ENCODE results near the gene ARPC3.
"Not testable (repeated sequence)": the region's sequence is repeated elsewhere in the genome, so short reads cannot be mapped to it uniquely, and the experiment has no call there.

ARPC3 gene

DNA sequence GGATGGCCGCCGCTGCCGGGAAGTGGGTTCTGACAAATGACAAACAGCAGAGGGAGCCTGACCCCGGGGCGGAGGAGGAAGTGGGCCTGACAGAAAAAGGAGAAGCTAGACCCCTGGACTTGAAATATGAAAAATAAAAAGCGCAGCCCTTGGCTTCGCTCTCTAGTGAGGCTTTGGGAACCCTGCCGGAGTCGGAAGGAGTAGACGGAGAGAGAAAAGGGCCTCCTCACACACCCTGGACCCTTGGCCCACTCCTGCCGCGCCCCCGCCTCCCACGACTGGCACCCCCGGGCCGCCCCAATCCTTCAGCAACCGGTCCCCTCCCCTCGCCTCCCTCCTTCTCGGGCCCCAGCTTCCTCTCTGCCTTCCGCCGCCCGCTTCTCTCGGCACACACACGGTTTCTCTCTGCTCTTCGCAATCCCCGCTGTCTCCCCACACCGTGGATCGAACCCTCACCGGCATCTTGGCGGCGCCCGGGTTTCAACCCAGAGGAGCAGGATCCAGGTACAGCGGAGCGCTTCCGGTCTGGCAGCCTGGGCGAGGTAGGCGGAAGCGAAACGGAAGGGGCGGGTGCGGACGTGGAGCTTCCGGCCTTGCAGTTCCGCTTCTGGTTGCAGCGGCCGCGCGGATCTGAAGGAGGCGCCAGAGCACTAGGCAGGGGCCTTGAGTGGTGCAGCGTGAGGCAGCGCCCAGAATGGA is at the start of gene ARPC3:
TSS of gene ARPC3 (minus strand) at position 539 of the 699 bp plus-strand sequence. CDS start at position 462, 77 bp downstream.
- peak; percentile 84 for DNase-seq

DNA sequence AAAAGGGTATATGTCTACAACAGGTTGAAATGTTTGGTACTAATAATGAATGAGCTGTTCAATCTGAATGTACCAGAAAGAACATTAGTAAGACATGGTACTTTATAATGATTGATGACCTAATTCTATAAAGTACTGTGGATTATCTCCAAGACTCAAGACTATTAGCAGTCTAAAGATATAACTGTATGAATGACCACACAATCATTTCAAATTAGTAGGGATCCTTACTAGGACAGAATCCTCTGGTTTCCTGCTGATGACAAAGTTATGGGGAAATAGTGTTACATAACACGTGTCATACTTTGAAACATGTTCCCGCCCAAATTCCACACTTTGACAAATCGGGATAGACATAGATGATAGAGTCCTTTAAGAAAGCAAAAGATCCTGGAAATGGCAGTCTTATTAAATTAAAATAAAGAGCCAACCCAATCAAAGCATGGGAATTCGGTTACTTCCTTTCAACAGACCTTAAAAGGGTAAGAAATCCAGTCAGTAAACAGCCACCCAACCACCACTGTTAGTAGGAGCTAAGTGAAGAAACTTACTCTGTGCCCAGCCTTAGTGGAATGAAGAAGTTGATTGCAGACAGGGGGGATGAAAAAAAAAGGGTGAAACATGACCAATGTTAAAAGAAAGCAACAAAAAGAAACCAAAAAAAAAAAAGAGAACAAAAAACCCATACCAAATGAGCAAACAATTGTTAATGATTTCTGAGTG is 49.0 kb upstream of the ARPC3 start:
- no peak for DNase-seq

DNA sequence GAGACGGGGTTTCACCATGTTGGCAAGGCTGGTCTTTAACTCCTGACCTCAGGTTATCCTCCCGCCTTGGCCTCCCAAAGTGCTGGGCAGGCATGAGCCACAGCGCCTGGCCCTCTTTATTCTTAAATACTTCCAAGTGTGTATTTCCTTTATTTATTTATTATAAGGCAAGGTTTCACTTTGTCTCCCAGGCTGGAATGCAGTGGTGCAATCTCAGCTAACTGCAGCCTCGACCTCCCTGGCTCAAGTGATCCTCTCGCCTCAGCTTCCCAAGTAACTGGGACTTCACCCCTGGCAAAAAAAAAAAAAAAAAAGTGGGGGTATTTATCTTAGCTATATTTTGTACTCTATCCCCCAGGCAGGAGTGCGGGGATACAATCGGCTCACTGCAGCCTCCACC is 25.3 kb upstream of the ARPC3 start:
- no peak for DNase-seq

DNA sequence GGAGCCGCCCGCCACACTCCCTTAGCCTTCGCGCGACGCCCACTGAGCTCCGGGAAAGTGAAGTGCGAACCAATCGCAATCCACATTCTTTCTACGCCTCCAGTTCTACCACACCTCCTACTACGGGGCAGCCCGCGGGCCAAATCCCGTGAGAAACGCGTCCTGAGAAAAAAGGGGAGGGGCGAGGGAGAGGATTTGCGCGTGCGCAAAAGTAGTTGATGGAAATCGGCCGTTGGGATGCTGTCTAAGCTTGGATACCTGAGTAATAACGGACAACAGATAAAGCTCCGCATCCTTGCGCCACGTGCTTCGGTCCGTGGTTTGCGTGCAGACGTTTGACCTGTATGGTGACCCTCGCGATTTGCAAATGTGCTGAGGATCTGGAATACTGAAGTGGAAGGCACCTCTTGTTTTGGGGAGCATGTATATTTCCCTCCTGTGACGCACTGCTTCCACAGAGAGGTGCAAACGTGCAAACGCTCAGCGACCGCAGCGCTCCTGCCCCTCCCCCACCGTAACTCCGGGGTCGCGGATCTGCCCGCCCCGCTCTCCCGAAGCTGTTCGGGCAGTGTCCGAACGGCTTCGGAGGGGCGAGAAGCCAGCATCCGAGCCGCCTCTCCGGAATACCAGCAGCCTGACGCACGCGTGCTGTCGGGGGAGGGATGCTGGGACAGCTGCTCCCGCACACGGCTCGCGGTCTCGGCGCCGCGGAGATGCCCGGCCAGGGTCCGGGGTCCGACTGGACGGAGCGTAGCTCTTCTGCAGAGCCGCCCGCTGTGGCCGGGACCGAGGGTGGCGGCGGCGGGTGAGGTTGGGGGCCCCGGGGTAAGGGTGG is 18.3 kb upstream of the ARPC3 start, which contains the start of the genes FAM216A and GPN3:
TSS of gene FAM216A (plus strand) at position 632 of the 835 bp plus-strand sequence. CDS start at position 663, 31 bp downstream.
TSS of gene GPN3 (minus strand) at position 44 of the 835 bp plus-strand sequence. CDS start 54 bp downstream, outside the sequence.
- peak; percentile 99 for DNase-seq

DNA sequence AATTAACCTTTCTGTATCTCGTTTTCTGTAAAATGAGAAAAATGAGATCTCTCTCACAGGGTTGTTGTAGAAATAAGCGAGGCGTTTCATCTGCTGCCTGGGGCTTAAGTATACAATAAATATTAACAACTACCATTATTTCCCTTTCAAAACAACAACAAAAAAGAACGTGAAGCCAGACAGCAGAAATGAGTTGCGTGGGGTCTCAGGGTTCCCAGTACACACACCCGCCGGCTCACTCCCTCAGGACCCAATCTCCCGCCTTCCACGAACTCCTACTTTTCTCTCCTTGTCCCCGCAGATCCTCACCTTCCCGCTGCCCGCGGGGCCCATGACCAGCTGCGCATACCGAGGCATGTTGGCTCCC is 17.7 kb upstream of the ARPC3 start:
- DNase-seq = no peak

DNA sequence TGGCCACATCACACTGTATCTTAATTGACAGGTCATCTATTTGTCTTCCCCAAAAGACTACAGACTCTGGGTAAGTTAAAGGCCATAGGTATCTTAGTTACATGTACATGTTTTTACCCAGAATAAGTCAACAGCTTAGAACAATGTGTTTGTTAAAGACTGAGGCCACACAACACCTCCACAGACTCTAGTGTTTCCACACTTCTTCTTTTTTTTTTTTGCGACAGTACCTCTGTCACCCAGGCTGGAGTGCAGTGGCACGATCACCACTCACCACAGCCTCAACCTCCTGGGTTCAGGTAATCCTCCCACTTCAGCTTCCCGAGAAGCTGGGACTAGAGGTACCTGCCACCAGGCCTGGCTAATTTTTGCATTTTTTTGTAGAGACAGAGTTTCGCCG is 16.7 kb upstream of the ARPC3 start:
- no peak for DNase-seq

DNA sequence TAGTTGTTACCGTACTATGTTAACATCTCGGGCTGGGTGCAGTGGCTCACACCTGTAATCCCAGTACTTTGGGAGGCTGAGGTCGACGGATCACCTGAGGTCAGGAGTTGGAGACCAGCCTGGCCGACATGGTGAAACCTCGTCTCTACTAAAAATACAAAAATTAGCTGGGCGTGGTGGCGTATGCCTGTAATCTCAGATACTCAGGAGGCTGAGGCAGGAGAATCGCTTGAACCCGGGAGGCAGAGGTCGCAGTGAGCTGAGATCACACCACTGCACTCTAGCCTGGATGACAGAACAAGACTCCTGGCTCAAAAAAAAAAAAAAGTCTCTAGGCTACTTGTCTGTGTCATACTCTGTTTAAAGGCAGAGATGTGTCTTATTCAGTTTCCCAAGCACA is 15.6 kb upstream of the ARPC3 start:
- DNase-seq = not testable (repeated sequence)

DNA sequence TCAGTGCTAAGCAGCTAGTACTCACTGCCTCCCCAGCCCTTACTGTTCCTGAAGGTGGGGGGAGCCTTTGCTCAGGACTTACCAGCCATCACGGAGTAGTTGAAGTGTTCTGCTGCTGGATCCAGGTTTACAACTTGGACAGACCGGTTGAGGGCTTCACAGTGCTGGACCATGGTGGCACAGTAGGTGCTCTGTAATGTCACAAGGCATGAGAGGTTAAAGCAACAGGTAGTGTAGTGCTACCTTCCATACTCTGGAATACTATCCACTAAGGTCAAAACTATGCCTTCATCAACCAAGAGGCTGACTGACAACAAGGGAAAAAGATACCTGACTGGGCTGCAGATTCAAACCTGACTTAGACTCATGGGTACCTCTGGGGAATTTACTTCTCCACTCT is 14.9 kb upstream of the ARPC3 start:
- no peak for DNase-seq

DNA sequence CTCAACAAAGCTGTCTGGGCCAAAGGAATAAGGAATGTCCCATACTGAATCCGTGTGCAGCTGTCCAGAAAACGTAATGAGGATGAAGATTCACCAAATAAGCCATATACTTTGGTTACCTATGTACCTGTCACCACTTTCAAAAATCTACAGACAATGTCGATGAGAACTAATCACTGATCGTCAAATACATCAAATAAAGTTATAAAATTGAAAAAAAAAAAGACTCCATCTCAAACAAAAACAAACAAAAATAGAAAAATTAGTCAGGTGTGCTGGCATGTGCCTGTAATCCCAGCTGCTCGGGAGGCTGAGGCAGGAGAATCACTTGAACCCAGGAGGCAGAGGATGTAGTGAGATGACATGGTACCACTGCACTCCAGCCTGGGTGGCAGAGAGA is 11.1 kb upstream of the ARPC3 start:
- DNase-seq = not testable (repeated sequence)

DNA sequence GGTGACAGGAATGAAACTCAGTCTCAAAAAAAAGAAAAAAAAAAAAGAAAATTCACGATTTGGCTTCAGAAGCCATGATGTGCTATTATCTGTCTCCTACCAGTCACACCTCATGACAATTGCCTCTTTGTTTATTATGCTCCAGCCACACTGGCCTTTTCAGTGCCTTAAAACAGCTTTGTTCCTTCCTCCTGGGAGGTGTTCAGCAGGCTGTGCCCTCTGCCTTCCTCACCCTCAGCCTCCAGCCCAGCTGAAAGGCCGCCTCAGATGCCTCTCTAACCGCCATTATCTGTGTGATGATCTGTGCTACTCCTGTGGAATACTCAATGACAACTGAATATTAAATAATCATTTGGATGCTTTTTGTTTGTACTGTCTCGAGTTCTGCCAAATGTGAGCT is 8.6 kb upstream of the ARPC3 start:
- no peak for DNase-seq

DNA sequence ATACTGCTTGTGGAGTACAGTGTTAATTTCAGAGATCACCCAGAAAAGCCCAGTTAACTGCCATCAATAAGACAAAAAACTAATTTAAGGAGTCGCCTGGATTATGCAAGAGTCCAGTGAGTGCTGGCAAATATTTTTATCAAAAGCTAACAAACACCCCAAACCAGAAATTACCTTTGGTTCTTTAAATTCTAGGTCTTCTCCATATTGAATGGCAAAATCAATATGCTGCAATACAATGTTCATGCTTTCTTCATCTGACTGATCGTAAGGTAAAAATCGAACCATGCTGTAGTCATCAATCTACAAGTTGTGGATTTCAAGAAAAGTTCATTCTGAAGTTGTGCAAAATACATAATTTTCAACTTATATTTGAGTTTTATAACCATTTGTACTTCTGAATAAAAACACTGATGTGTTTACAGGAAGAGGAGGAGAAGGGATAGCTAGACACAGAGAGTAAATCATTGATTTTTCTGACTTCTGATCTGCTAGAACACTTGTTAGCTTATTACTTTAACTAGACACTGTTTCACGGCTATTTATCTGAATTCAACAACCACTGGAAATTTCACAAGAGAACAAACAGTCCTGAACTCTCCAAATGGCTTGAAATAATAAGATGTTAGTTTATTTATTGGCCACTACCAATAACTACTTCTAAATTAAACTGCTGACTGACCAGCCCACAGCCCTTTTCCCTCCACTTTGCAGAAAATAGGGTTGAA is 3.6 kb upstream of the ARPC3 start:
- DNase-seq = no peak

DNA sequence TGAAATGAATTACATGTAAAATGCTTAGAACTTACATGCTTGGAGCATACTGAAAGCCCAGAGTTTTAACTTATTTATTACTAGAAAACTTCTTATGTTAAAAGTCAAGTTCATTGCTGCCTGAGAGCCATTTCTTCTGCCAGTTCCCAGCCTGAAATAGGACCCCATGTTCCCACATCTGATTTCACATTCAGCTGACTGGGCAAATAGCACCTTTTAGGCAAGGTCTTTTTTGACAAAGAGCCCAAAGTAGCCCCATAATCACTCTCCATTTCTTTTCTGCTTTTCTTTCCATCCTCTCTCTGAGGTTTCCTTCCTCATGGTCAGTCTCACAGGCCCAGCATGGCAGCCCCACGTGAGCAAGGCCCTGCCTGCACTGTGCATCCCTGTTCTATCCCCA is 1.1 kb upstream of the ARPC3 start:
- DNase-seq = no peak

DNA sequence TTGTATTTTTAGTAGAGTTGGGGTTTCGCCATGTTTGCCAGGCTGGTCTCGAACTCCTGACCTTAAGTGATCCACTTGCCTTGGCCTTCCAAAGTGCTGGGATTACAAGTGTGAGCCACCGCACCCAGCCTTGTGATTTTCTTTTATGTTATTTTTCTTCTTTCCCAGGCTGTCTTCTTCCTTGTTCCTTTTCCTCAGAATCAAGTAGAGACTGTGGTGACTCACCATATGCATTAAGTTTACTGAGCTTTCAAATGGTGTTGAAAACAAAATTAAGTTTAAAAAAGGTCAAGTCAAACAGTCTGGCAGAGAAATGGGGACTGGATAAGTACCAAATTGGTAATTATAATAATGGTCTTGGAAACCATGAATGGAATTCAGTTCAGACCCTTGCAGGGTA is 5.7 kb downstream of the ARPC3 start:
- DNase-seq = no peak

DNA sequence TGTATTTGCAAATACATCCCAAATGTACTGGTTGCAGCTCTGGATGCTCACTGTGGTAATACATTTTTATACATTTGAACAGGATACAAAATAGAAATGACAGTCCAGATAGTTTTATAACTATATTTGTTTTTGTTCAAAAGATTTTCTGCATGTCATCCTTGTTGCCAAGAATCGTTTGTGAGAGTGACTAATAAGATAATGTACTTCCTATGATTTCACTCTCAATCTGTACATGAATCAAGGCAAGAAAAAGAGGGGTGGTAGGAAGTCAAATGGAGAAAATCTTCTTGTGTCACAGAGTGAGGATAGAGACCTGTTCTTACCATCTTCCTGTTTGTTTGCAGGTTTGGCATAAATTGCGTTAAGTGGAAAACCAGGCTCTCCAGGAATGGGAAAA is 13.9 kb downstream of the ARPC3 start:
- no peak for DNase-seq

DNA sequence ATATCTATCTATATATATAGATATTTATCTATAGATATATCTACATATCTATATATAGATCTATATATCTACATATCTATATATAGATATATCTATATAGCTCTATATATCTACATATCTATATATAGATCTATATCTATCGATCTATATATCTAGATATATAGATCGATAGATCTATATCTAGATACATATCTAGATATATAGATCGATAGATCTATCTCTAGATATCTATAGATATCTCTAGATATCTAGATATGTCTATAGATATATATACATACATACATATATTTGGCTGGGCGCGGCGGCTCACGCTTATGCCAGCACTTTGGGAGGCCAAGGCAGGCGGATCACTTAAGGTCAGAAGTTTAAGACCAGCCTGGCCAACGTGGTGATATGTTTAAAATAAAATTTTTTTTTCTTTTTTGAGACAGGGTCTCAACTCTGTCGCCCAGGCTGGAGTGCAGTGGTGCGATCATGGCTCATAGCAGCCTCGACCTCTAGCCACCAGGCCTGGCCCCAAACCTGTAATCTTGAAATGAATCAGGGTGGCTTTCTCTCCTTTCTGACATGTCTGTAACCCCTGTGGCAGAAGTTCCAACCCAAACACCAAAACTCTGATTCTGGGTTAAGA is 18.1 kb downstream of the ARPC3 start:
- DNase-seq = no peak

DNA sequence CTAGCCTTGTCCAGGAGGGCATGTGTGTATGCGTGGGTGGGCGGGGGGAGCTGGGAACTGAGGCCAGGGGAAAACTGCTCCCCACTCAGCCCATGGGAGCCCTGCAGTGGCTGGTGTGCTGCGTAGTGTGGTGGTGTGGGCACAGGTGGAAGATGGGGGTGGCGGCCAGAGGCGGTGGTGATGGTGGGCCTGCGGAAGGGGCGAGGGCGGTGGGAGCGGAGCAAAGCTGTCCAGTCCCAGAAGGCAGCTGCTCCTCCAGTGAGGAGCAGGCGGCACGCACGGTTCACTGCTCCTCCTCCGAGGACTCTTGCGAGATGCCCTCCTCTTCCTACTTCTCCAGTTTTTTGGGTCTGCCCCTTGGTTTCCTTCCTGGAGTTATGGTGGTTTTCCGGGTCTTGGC is 20.5 kb downstream of the ARPC3 start:
- not testable (repeated sequence) for DNase-seq

DNA sequence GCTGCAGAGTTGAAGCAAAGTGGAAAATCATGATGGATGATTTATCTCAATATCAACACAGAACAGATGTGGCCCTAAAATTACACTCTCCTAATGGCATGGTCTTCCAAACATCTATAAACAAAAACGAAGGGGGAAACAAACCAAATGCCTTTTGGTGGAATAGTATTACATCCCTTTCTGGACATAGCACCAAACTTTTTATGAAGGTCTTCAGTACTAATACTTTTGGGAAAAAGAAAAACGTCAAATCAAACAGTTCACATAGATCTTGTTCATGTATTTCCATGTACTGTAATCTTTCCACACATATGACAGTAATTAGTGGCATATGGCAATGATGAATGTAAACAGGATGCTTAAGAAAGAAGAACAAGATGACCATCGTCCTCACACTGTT is 23.7 kb downstream of the ARPC3 start:
- no peak for DNase-seq

DNA sequence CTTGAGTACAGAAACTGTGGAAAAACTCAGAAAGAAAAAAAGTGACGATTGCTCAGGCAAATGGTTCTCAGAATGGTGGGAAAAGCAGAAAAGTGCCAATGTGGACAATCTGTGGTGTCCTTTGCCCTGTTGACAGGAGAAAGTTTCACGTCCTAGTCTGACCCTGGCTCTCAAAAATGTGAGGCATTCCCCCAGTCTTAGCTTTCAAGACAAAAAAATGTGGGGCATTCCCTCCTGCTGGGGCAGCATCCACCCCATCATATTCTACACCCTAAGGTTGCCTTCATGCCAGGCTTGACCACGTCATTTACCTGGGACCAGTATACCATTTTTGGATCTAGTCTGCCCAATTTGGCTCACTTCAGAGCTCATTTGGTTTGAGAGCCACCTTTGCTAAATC is 25.9 kb downstream of the ARPC3 start:
- no peak for DNase-seq

DNA sequence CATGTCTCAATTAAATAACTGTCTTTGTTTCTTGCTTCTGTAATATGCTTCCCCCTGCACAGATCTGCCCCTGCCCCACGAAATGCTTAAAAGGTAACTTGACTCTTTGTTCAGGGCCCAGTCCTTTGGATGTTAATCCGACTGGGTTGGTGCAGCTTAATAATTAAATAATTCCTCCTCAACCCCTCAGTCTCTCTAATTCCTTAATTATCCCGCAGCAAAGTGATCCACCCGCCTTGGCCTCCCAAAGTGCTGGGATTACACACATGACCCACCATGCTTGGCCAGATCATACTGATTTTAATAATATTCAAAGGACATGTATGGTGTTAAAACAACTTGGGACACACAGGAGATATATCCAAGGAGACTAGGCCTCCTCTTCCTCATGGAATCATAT is 28.4 kb downstream of the ARPC3 start:
- no peak for DNase-seq

DNA sequence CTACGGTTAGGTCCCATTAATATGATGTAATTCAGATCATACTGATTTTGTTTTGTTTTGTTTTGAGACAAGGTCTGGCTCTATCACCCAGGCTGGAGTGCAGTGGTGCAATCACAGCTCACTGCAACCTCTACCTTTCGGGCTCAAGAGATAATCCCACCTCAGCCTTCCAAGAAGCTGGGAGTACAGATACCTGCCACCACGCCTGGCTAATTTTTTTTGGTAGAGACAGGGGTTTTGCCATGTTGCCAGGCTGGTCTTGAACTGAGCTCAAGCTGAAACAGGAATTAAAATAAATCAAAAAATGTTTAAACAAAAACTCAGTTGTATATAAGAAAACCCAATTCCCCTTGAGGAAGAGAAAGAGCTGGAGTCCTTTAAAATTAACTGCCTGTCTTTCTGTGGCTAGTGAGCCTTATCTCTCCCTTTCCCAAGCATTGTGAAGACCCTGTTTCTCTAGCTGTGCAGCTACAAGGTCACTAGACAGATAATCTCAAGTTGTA is 28.9 kb downstream of the ARPC3 start:
- DNase-seq = no peak

DNA sequence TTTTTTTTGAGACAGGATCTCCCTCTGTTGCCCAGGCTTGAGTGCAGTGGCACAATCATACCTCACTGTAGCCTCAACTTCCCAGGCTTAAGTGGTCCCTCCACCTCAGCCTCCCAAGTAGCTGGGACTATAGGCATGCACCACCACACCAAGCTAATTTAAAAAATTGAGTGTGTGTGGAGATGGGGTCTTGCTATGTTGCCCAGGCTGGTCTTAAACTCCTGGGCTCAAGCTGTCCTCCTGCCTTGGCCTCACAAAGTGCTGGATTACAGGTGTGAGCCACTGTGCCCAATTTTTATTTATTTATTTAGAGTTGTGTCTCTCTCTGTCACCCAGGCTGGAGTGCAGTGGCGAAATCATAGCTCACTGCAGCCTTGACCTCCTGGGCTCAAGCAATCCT is 29.5 kb downstream of the ARPC3 start:
- not testable (repeated sequence) for DNase-seq

DNA sequence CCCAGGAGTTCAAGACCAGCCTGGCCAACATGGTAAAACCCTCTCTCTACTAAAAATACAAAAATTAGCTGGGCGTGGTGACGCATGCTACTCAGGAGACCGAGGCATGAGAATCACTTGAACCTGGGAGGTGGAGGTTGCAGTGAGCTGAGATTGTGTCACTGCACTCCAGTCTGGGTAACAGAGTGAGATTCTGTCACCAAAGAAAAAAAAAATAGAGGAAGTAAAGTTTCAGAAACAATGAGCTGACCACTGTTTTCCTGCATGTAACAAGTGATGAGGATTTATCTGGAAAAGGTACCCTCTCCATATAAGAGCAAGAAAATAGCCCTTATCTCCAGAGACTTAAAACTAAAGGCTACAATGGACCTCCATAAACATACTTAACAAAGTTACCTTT is 33.0 kb downstream of the ARPC3 start:
- not testable (repeated sequence) for DNase-seq
